Thoracic aorta (tissue), 2 donors: ENCODE results near the gene AMT. TPM values are rescaled to one million over a fixed set of nuclear protein-coding genes. Genes with fewer than 3 reads are reported as not detected.
A peak's percentile ranks its signal among the peaks of the same experiment; 100 is the strongest.

ENCODE experiments used
- ATAC-seq: fragments of 150-250 bp; one replicate; pipeline ENCODE4 v1.8.0; 2017; ENCODE audit warnings: low read depth; ENCODE audit not compliant: insufficient number of reproducible peaks, low FRiP score
- DNase-seq: peaks from one replicate; pipeline ENCODE4 v3.0.0-alpha.2; 2020; ENCODE audit warnings: low spot score
- H3K27ac ChIP-seq, 2 donors: fragments of 200-600 bp; sonication (generic); 1 replicate in 1 of 2; 2 replicates in 1 of 2; pipeline ENCODE4 v1.5.1; 2016; ENCODE audit warnings: mild to moderate bottlenecking in 2 of 2, moderate library complexity in 2 of 2
- H3K27me3 ChIP-seq: fragments of 200-600 bp; sonication (generic); replicated peaks from 2 replicates; pipeline ENCODE4 v1.6.0; 2016; ENCODE audit warnings: mild to moderate bottlenecking; ENCODE audit not compliant: insufficient read depth
- H3K36me3 ChIP-seq: fragments of 200-600 bp; sonication (generic); one replicate; pipeline ENCODE4 v1.5.1; 2016
- H3K4me1 ChIP-seq, 2 donors: fragments of 200-600 bp; sonication (generic); 1 replicate in 1 of 2; 2 replicates in 1 of 2; pipeline versions ENCODE4 v1.5.1 to v1.6.0; 2016; ENCODE audit warnings: low read depth in 2 of 2, mild to moderate bottlenecking in 1 of 2; ENCODE audit not compliant: control insufficient read depth in 1 of 2
- H3K4me3 ChIP-seq: fragments of 200-600 bp; sonication (generic); 2 replicates; pipeline ENCODE4 v1.5.1; 2016; ENCODE audit warnings: mild to moderate bottlenecking
- H3K9me3 ChIP-seq: fragments of 200-600 bp; sonication (generic); 2 replicates; pipeline ENCODE4 v1.5.1; 2016
- CTCF ChIP-seq: fragments of 200-600 bp; sonication (generic); IDR thresholded peaks from one replicate; pipeline ENCODE4 v1.5.1; 2019; ENCODE audit warnings: antibody characterized with exemption
- total RNA-seq, 2 donors: library from RNA; depleted of rRNA; stranded (reverse); fragments of >200 nt; gene quantifications; one replicate each; pipeline versions ENCODE4 v1.1.0 to v1.2.3, GENCODE V29; 2016

Gene AMT
- total RNA-seq, 2 donors from 2014 or later, result 7.0 to 7.2 TPM

- Histone ChIP-seq H3K4me3 (peak overlapping the region; percentile 98), H3K9me3 (no peaks in the 10 kb centered on the region), H3K4me1 (peaks cover 39 to 53% of the 10 kb centered on the region in 2 donors)
Observed at GRCh38 chr3:49413338-49413734, 8.9 kb downstream of the AMT start.

GRCh38 chr3:49412632-49413337 lies 9.5 kb downstream of the AMT start:
- H3K27ac ChIP-seq, result peak overlapping the region; percentile 85 to 98
- no peak for TF ChIP-seq CTCF
- H3K4me1 ChIP-seq, result peaks cover 42 to 59% of the 10 kb centered on the region in 2 donors
- DNase-seq, result no peak
- peak overlapping the region; percentile 98 for H3K4me3 ChIP-seq
- H3K36me3 ChIP-seq, result peaks cover 3% of the 10 kb centered on the region
- H3K9me3 ChIP-seq, result no peaks in the 10 kb centered on the region
- H3K27me3 ChIP-seq, result no peaks in the 10 kb centered on the region
- ATAC-seq, result no peak

More at GRCh38 chr3:49413338-49413734, 8.9 kb downstream of the AMT start:
- DNase-seq (no peak), ATAC-seq (no peak)
- TF ChIP-seq CTCF, result no peak
- Histone ChIP-seq H3K27ac (peak overlapping the region; percentile 85 to 98), H3K36me3 (peaks cover 3% of the 10 kb centered on the region), H3K27me3 (no peaks in the 10 kb centered on the region)

- Histone ChIP-seq H3K27me3 (no peaks in the 10 kb centered on the region), H3K4me1 (peaks cover 49 to 65% of the 10 kb centered on the region in 2 donors), H3K4me3 (peak within 1 kb of the TSS; percentile 98), H3K9me3 (no peaks in the 10 kb centered on the region), H3K36me3 (peaks cover 3% of the 10 kb centered on the region), H3K27ac (peak within 1 kb of the TSS; percentile 98)
- ATAC-seq, result peak; percentile 80
- peak; percentile 99 for DNase-seq
- no peak for TF ChIP-seq CTCF
Observed at GRCh38 chr3:49411968-49412631, 10.2 kb downstream of the AMT start, which contains the start of the genes RHOA and TCTA. RHOA (minus strand) TSS chr3:49411976; CDS start chr3:49375589, 36,387 bp downstream. TCTA (plus strand) TSS chr3:49412423; CDS start chr3:49412427, 4 bp downstream.

GRCh38 chr3:49411535-49411967 lies 10.7 kb downstream of the AMT start:
- no peak for TF ChIP-seq CTCF
- peak overlapping the region; percentile 98 for H3K4me3 ChIP-seq
- no peaks in the 10 kb centered on the region for H3K27me3 ChIP-seq
- DNase-seq (no peak), ATAC-seq (peak; percentile 23)
- H3K27ac ChIP-seq, result peak overlapping the region; percentile 98
- peaks cover 51 to 65% of the 10 kb centered on the region in 2 donors for H3K4me1 ChIP-seq
- H3K36me3 ChIP-seq, result peaks cover 3% of the 10 kb centered on the region
- no peaks in the 10 kb centered on the region for H3K9me3 ChIP-seq

GRCh38 chr3:49410846-49411534 lies 11.3 kb downstream of the AMT start:
- no peaks in the 10 kb centered on the region for H3K27me3 ChIP-seq
- peak overlapping the region; percentile 98 for H3K4me3 ChIP-seq
- DNase-seq, result no peak
- no peak for TF ChIP-seq CTCF
- peaks cover 57 to 65% of the 10 kb centered on the region in 2 donors for H3K4me1 ChIP-seq
- no peaks in the 10 kb centered on the region for H3K9me3 ChIP-seq
- peaks cover 3% of the 10 kb centered on the region for H3K36me3 ChIP-seq
- H3K27ac ChIP-seq, result peak overlapping the region; percentile 98
- peak; percentile 12 for ATAC-seq
